ENCODE data around the gene RPTOR.

Gene RPTOR

GRCh38 chr17:80791758-80792284 lies 247.2 kb downstream of the RPTOR start:
- peaks cover 0 to 12% of the 10 kb centered on the region in 2 experiments; a peak in 1 of 3 replicates for H3K36me3 ChIP-seq (ENCODE audit: control insufficient read depth in 2 of 2, insufficient read depth in 1 of 2, low read length in 2 of 2)
- no peak overlapping the region for H3K4me3 ChIP-seq (ENCODE audit: low read depth, low read length)
- CTCF ChIA-PET: interaction anchor here (0.6 to 1.2 kb wide), 2 partner anchors 90 to 110 kb away, joined by 3 read pairs; no protein-coding TSS in a partner anchor
- peaks cover 19% of the 10 kb centered on the region for H3K4me1 ChIP-seq (ENCODE audit: control insufficient read depth, insufficient read depth, low read length)
- no peaks in the 10 kb centered on the region for H3K9me3 ChIP-seq (ENCODE audit: control insufficient read depth, insufficient read depth, low read depth, low read length)
- no peak overlapping the region for H3K27ac ChIP-seq (ENCODE audit: extremely low read depth, low read depth, low read length)
- POLR2A ChIA-PET: no interaction called here
- peak; percentile 72 for TF ChIP-seq PRDM10 (tag by site-specific recombination; IDR thresholded peaks at IDR 0.05)
- TF ChIP-seq ZNF501 (tag by site-specific recombination; IDR thresholded peaks at IDR 0.05): 0 out of 2 replicates have a peak, but pooled peaks have one; percentile 28
- TF ChIP-seq ZNF2 (tag by site-specific recombination; IDR thresholded peaks at IDR 0.05): peak; percentile 79
- no peak for TF ChIP-seq ZNF112 (tag by site-specific recombination; IDR thresholded peaks at IDR 0.05)
- 0 out of 2 replicates have a peak, but pooled peaks have one; percentile 23 for TF ChIP-seq ZNF558 (tag by site-specific recombination; IDR thresholded peaks at IDR 0.05)
- TF ChIP-seq ZNF639 (tag by site-specific recombination; IDR thresholded peaks at IDR 0.05): no peak
- TF ChIP-seq SP7 (tag by site-specific recombination; IDR thresholded peaks at IDR 0.05): peak; percentile 69
- peak; percentile 77 for TF ChIP-seq ZNF335 (tag by site-specific recombination; conservative IDR thresholded peaks at IDR 0.05)
- no peak for TF ChIP-seq ZNF610 (tag by site-specific recombination; IDR thresholded peaks at IDR 0.05; ENCODE audit: borderline replicate concordance)
- 0 out of 2 replicates have a peak, but pooled peaks have one; percentile 57 for TF ChIP-seq ZNF660 (tag by site-specific recombination; IDR thresholded peaks at IDR 0.05)
- peak; percentile 40; the same call in 1 of the 2 replicates for TF ChIP-seq YY2 (tag by site-specific recombination; IDR thresholded peaks at IDR 0.05)
- TF ChIP-seq ZFP69B (tag by site-specific recombination; IDR thresholded peaks at IDR 0.05): 0 out of 2 replicates have a peak, but pooled peaks have one; percentile 39
- peak; percentile 83 for TF ChIP-seq ZBTB17 (tag by site-specific recombination; IDR thresholded peaks at IDR 0.05)
- TF ChIP-seq ZNF629 (tag by site-specific recombination; IDR thresholded peaks at IDR 0.05): peak; percentile 77
- peak; percentile 46; the same call in 1 of the 2 replicates for TF ChIP-seq PRDM1 (tag by site-specific recombination; IDR thresholded peaks at IDR 0.05)
- no peak for TF ChIP-seq ZNF623 (tag by site-specific recombination; IDR thresholded peaks at IDR 0.05)
- TF ChIP-seq KLF17 (tag by site-specific recombination; IDR thresholded peaks at IDR 0.05): 0 out of 2 replicates have a peak, but pooled peaks have one; percentile 45
- peak; percentile 57 for TF ChIP-seq SP2 (tag by site-specific recombination; IDR thresholded peaks at IDR 0.05)
- TF ChIP-seq SCRT2 (tag by site-specific recombination; IDR thresholded peaks at IDR 0.05): peak; percentile 16; the same call in 1 of the 2 replicates
- TF ChIP-seq KLF8 (tag by site-specific recombination; IDR thresholded peaks at IDR 0.05): peak; percentile 53; the same call in 1 of the 2 replicates
- no peak for TF ChIP-seq ZNF248 (tag by site-specific recombination; IDR thresholded peaks at IDR 0.05)
- TF ChIP-seq ZNF518A (tag by site-specific recombination; conservative IDR thresholded peaks at IDR 0.05; ENCODE audit: low read depth): 0 out of 2 replicates have a peak, but pooled peaks have one; percentile 15
- no peak for TF ChIP-seq ZNF223 (tag by site-specific recombination; IDR thresholded peaks at IDR 0.05)
- TF ChIP-seq HOXD13 (CRISPR knock-in tag; IDR thresholded peaks at IDR 0.05; ENCODE audit: borderline replicate concordance): no peak
- peak; percentile 40 for TF ChIP-seq GFI1B (tag by site-specific recombination; IDR thresholded peaks at IDR 0.05)
- TF ChIP-seq ZEB2 (tag by site-specific recombination; IDR thresholded peaks at IDR 0.05): peak; percentile 78
- peak; percentile 44; the same call in 1 of the 2 replicates for TF ChIP-seq ZNF10 (tag by site-specific recombination; IDR thresholded peaks at IDR 0.05)
- TF ChIP-seq ZFP37 (tag by site-specific recombination; IDR thresholded peaks at IDR 0.05): no peak
- TF ChIP-seq ZNF600 (tag by site-specific recombination; IDR thresholded peaks at IDR 0.05): peak; percentile 91
